NCI-H1105 treated with DMSO at 0.1 percent for 48 hours (cell line): ENCODE measurements around the gene TNRC18.
"Not testable (repeated sequence)": the region's sequence is repeated elsewhere in the genome, so short reads cannot be mapped to it uniquely, and the experiment has no call there.

Experiments
- DNase-seq: peaks from one replicate; lab custom pipeline; 2025; lab: John Stamatoyannopoulos, UW

Gene TNRC18

GRCh38 chr7:5291301-5291700, 132.3 kb downstream of the TNRC18 start:
- DNase-seq, result no peak

- DNase-seq, result no peak
Observed at GRCh38 chr7:5289355-5289754, 134.3 kb downstream of the TNRC18 start.

GRCh38 chr7:5288560-5288959, 135.1 kb downstream of the TNRC18 start:
- not testable (repeated sequence) for DNase-seq

GRCh38 chr7:5287802-5288201, 135.8 kb downstream of the TNRC18 start:
- DNase-seq, result no peak

- not testable (repeated sequence) for DNase-seq
Observed at GRCh38 chr7:5287373-5287772, 136.3 kb downstream of the TNRC18 start.

- DNase-seq, result no peak
Observed at GRCh38 chr7:5286933-5287332, 136.7 kb downstream of the TNRC18 start.

GRCh38 chr7:5284304-5285281, 139.0 kb downstream of the TNRC18 start:
- peak; percentile 75 for DNase-seq

- DNase-seq, result no peak
Observed at GRCh38 chr7:5283421-5284303, 140.0 kb downstream of the TNRC18 start.

GRCh38 chr7:5282543-5283316, 140.9 kb downstream of the TNRC18 start, which contains the start of gene SLC29A4:
TSS of gene SLC29A4 (plus strand) at chr7:5282943. CDS start at chr7:5287817, 4,874 bp downstream.
- DNase-seq, result peak; percentile 11

- not testable (repeated sequence) for DNase-seq
Observed at GRCh38 chr7:5281598-5282500, 141.8 kb downstream of the TNRC18 start.

- DNase-seq, result no peak
Observed at GRCh38 chr7:5279734-5280133, 143.9 kb downstream of the TNRC18 start.

GRCh38 chr7:5278766-5279165, 144.9 kb downstream of the TNRC18 start:
- no peak for DNase-seq

- DNase-seq, result no peak
Observed at GRCh38 chr7:5276611-5277010, 147.0 kb downstream of the TNRC18 start.

- not testable (repeated sequence) for DNase-seq
Observed at GRCh38 chr7:5276123-5276522, 147.5 kb downstream of the TNRC18 start.

GRCh38 chr7:5275510-5275909, 148.1 kb downstream of the TNRC18 start:
- DNase-seq, result not testable (repeated sequence)

GRCh38 chr7:5274985-5275431, 148.6 kb downstream of the TNRC18 start:
- DNase-seq, result not testable (repeated sequence)

GRCh38 chr7:5274441-5274840, 149.2 kb downstream of the TNRC18 start:
- no peak for DNase-seq

- DNase-seq, result not testable (repeated sequence)
Observed at GRCh38 chr7:5273831-5274405, 149.7 kb downstream of the TNRC18 start.

- DNase-seq, result no peak
Observed at GRCh38 chr7:5270788-5271187, 152.8 kb downstream of the TNRC18 start.
